ENCODE results near the gene CD180. TPM values are rescaled to one million over a fixed set of nuclear protein-coding genes. Genes with fewer than 3 reads are reported as not detected.
A peak's percentile ranks its signal among the peaks of the same experiment; 100 is the strongest.

CD180 gene
- 0.65 TPM for total RNA-seq
- long read RNA-seq = 0 reads

DNA sequence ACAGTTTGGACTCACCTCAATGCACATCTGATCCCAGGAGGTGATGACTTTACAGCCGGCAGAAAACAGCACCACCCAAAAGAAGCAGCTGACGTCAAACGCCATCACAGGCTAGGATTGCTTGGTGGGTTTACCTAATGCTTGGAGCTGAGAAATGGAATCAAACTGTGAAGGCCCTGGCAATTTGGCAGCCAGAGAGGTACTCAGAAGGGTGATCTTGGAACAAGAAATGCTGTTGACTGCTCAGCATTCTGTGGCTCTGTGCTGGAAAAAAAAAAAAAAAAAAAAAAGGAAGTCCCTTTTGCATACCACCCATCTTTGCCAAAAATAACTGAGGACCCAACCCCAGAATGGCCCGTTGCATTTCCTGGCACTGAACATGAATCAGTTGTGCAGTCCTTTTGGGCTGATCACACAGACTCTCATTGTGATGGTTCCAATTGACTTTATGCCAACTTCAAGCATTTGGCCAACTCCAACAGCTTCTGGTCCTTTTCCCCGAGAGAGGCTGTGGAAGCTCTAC, at the start of gene CD180:
CD180 (minus strand) TSS at position 263 of the 523 bp plus-strand sequence; CDS start at position 105, 158 bp downstream.
- intact Hi-C loops (cut with DNase I) = no loop called here
- DNase-seq = no peak
- peak; percentile 79 for ATAC-seq (ENCODE audit: poor library complexity)

DNA sequence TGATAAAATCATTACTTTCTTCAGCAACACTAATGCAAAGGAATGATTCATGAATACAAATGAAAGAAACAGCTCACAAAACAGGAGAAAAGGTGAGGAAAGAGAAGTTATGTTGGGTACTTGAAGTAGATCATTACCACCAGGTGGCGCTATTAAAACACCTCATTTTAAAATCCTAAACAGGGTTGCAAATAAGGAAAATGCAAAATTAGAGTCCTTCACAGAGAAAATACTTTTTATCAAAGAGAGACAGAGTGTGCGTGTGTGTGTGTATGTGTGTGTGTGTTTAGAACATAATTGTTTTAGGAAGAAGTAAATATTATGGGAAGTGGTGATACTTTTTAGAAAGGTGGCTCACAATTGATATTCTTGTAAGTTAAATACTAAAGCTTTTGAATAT, 49.5 kb upstream of the CD180 start:
- intact Hi-C loops (cut with DNase I) = loop anchor here (10.0 kb wide), 1 partner anchor 1009 kb away; no protein-coding TSS in a partner anchor
- ATAC-seq (ENCODE audit: poor library complexity) (peak; percentile 76), DNase-seq (no peak)

DNA sequence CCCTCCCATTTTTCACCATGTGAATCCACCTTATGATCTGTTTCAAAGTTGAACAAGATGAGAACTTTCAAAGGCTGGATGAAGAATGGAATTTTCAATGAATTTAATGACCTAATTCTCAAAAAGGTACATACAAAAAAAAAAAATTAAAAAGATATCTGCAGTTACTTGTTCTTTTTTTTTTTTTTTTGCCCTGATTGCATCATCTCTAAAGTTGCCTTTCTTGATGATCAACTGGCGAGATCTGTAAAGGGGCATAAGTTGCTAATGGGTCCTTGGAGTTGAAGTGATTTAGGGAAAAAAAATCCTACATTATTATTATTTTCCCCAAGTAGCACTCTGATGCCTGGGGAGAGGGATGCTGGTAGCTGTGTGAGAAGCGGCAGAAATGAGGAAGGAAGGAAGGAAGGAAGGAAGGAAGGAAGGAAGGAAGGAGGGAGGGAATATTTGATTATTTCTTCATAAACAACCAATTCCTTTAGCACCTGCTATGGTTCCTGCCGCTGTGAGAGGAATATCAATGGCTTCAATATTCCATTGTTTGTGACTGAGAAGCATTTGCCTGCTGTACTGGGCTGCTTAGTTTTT, 48.8 kb upstream of the CD180 start:
- DNase-seq (no peak), ATAC-seq (ENCODE audit: poor library complexity) (no peak)
- intact Hi-C loops (cut with DNase I) = loop anchor here (10.0 kb wide), 1 partner anchor 1009 kb away; no protein-coding TSS in a partner anchor

DNA sequence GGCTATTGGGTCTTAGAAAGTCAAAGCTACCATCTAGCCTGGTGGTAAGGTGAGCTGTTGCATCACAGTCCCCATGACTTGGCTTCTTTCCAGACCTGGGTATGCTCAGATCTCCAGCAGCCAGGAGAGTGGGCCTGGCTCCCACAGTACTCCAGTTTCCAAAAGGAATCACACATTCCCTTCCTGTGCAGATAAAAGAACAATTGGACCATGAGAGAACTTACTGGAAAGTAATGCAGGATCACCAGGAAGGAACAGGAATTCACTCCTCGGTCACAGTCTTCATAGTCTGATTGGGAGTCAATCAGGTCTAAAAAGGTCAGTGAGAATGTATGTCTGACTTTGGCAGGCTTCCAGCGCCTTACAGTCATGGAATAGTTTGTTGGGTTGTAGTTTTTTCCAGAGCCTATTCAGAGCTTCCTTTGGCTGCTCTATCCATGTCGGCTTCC, 47.8 kb upstream of the CD180 start:
- intact Hi-C loops (cut with DNase I) = loop anchor here (10.0 kb wide), 1 partner anchor 1010 kb away; no protein-coding TSS in a partner anchor
- DNase-seq (no peak), ATAC-seq (ENCODE audit: poor library complexity) (peak; percentile 20)

DNA sequence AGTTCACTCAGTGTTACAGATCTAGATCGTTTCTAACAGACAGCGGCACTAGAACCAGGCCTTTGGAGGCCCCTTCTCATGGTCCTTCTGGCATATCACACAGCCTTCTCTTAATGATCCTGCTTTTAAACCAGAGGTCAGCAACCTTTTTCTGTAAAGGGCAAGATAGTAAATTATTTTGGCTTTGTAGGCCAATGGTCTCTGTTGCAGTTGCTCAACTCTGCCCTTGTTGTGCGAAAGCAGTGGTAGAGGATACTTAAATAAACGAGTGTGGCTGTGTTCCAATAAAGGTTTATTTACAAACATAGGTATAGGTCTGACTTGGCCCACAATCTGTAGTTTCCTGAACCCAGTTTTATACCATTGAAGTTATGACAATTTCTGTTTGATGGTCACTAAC, 47.3 kb upstream of the CD180 start:
- no peak for ATAC-seq (ENCODE audit: poor library complexity)
- intact Hi-C loops (cut with DNase I) = loop anchor here (10.0 kb wide), 1 partner anchor 1011 kb away; no protein-coding TSS in a partner anchor
- DNase-seq = no peak

DNA sequence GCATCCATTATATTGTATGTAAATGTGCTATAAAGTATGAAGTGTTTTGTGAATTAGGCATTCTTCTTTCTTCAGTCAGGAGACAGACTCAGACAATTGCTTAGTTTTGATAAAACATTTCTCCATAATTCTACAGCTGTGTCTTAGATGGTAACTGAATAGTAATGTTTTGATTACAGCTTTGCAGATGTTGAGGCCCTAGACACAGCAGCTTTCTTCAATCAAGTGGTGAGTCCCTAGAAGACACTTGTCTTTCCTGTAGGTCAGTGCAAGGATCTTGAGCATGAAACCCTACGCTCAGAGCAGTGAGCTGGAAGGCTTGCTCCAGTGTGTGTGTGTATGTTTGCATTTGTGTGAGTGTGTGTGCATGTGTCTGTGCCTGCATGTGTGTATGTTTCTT, 46.8 kb upstream of the CD180 start:
- peak; percentile 14 for ATAC-seq (ENCODE audit: poor library complexity)
- intact Hi-C loops (cut with DNase I) = loop anchor here (10.0 kb wide), 1 partner anchor 1011 kb away; no protein-coding TSS in a partner anchor

DNA sequence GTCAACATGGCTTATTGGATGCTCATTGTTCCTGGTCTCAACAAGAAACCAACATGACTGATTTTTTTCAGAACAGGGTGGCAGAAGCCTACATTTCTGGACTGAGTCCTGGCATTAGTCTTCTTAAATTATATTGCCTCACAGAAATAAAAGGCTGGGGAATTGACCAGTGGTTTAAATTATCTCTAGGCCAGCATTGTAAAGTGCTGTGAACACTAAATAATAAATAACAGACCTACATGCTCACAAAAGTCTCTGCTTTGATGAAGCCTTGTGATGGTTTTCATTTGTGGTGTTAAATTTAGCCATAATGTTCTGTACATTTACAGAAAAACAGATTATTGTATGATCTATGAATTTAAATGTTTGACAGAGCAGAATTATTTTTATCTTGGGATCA, 44.7 kb upstream of the CD180 start:
- DNase-seq (no peak), ATAC-seq (ENCODE audit: poor library complexity) (no peak)
- intact Hi-C loops (cut with DNase I) = loop anchor here (10.0 kb wide), 1 partner anchor 1013 kb away; no protein-coding TSS in a partner anchor

More for the DNA sequence above, 46.8 kb upstream of the CD180 start:
- DNase-seq = no peak

DNA sequence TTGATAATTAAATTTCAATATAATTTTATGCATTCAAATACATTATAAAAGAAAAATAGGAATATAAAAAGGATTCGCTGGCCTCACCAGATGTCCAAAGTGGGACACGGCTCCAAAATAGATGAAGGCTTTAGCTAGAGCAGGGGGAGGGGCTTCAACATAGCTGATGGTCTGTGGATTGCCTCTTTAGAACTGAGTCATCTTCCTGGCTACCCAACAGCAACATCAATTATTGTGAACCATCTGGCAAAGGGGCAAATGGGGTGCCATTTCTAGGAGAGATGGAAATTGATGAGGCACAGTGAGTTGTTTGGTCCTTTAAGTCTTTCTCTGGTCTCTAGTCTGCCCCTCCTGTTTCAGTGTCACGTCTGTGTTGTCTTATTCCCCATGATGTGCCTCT, 44.2 kb upstream of the CD180 start:
- DNase-seq (no peak), ATAC-seq (ENCODE audit: poor library complexity) (no peak)
- intact Hi-C loops (cut with DNase I) = loop anchor here (10.0 kb wide), 1 partner anchor 1014 kb away; no protein-coding TSS in a partner anchor

DNA sequence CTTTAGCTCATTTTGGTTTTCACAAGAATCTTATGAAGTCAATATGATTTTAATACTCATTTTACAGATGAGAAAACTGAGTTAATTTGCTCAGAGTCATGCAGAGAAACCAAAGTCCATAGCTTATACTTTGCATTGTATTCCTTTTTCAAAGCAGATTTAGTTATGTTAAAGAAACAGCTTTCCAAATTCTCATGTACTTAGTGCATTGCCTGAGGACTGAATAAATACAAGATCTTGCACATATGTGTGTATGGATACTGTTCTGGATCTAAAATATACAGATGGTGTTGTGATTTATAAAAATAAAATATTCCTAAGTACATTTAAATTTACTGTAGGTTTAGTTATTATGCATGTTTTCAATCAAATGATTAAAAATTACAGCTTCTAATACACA, 43.5 kb upstream of the CD180 start:
- no peak for DNase-seq
- intact Hi-C loops (cut with DNase I) = loop anchor here (10.0 kb wide), 1 partner anchor 1015 kb away; no protein-coding TSS in a partner anchor

DNA sequence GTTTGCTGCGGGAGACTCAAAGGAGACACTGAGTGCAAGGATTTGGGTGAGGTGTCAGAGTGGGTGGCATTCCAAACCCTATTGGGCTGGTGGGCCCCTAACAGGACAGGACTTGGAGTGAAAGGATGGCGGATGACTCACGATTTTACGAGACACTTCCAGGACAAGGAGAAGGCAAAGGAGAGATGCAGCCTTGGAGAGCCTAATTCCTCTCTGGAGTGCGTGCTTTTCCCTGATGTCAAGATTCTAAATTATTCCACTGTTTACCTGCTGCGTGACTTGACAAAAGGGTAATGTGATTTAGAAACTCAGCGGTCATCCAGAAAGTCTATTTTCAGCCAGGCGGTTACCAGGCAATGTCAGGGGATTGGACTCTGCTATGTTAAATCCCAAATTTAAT, 41.6 kb upstream of the CD180 start:
- intact Hi-C loops (cut with DNase I) = no loop called here
- no peak for ATAC-seq (ENCODE audit: poor library complexity)
- no peak for DNase-seq

More for the DNA sequence above, 43.5 kb upstream of the CD180 start:
- no peak for ATAC-seq (ENCODE audit: poor library complexity)

DNA sequence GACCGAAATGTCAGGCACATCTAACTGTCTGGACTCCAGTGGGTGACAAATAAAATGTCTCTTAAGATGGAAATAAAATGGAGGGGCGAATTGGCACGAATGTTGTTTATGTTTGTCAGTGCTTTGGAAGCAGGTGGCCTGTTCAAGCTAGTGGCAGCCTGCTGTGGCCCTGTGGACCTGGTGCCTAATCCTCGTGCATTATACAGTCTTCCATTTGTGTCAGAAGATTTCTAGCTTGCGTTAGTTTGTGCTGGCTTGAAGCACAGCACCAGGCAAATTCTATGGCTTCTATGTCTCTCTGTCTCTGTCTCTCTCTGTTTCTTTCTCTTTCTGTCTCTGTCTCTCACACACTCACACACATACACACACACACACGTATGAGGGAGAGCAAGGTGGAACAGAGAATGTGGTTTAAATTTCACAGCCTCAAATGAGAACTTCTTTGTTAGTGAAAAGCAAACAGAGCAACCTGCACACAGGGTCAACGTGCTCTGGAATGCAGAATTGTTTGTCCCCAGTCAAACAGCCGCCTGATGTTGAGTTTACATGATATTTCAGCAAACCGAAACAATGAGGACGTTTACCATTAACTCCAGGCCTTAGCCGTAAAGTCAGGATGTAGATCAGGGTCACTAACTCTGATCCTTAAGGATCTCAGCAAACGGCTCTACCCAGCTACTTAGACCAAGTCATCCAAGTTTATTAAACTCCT, 39.0 kb upstream of the CD180 start:
- intact Hi-C loops (cut with DNase I) = no loop called here
- ATAC-seq (ENCODE audit: poor library complexity) (peak; percentile 8), DNase-seq (no peak)

DNA sequence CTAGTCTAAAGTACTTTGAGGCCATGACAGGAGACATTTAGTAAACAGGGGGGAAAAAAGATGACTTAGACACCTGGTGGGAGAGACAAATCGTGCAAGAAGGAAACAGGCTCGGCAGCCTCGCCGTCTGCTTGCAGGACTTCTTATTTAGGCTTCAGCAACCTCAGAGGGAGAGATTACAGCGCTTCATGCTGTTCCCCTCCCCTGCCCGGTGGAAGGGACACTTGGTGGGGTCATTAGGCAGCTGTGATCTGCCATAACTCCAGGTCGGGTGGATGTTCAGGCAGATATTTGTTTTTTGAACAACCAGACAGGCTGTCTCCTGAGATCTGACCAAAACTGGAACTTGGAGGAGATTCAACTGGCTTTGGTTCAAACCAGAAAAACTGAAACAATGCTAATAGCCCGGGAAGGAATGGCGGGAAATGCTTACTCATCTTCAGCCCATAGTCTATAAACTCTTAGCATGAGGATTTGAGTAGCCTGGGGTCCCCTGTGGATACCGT, 38.1 kb upstream of the CD180 start:
- ATAC-seq (ENCODE audit: poor library complexity) = peak; percentile 82
- peak; percentile 55 for DNase-seq
- intact Hi-C loops (cut with DNase I) = no loop called here

DNA sequence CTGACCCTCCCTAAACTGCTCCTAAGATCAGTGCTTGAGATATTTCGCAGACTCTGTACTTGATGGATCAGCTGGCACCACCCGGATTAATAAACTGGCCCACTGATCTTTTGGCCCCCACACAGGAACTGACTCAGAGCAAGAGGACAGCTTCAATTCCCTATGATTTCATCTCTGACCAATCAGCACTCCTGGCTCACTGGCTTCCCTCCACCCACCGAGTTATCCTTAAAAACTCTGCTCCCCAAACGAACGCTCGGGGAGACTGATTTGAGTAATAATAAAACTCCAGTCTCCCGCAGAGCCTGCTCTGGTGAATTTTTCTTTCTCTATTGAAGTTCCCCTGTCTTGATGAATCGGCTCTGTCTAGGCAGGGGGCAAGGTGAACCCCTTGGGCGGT, 36.5 kb upstream of the CD180 start:
- ATAC-seq (ENCODE audit: poor library complexity) = no peak
- intact Hi-C loops (cut with DNase I) = no loop called here
- DNase-seq = no peak

DNA sequence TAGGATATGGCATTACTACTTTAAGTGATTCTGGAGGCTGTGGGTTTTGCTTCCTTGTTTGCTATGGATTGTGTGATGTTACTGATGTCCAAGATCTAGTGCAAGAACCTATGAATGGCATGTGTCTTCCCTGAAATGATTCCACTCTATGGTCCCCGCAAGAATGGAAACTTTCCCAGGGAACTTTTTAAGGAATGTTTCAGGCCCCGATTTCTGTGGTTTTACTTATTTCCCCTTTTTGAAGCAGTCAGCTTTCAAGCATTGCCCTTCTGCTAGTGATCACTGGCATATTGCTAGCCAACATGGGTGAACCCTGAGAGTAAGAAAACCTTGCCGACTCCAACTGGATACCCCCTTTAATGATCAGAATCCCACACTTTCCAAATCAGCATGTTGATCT, 26.6 kb upstream of the CD180 start:
- intact Hi-C loops (cut with DNase I) = no loop called here
- DNase-seq = no peak
- no peak for ATAC-seq (ENCODE audit: poor library complexity)

DNA sequence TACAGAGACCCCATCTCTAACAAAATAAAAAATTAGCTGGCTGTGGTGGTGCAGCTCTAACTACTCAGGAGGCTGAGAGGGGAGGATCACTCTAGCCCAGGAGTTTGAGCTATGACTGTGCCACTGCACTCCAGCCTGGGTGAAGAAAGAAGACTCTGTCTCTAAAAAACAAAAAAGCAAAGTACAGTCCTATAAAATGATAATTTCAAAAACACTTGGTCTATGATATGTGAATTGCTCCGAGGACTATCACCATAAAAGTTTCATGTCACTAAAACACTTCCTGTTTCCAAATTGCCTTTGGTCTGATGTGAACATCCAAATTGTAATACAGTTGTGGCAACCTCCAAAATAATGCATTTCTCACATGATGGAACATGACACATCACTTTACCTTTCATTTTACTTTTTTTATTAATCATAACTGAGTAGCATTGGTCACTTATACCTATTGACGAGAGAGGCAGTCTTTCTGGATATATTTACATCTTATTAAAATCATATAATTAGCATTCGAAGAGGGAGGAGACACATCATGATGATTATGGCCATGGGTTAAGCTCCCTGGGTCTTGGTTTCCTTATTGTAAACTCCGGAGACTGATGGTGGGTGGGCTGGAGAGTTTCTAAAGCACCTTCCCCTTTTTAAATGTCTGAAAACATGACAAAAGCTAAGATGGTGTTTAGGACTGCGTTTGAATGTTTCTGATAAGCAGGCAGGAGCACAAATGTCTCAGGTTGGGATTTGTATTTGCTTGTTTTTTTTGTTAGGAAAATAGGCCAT, 25.8 kb upstream of the CD180 start:
- intact Hi-C loops (cut with DNase I) = no loop called here
- ATAC-seq (ENCODE audit: poor library complexity) = no peak
- no peak for DNase-seq

DNA sequence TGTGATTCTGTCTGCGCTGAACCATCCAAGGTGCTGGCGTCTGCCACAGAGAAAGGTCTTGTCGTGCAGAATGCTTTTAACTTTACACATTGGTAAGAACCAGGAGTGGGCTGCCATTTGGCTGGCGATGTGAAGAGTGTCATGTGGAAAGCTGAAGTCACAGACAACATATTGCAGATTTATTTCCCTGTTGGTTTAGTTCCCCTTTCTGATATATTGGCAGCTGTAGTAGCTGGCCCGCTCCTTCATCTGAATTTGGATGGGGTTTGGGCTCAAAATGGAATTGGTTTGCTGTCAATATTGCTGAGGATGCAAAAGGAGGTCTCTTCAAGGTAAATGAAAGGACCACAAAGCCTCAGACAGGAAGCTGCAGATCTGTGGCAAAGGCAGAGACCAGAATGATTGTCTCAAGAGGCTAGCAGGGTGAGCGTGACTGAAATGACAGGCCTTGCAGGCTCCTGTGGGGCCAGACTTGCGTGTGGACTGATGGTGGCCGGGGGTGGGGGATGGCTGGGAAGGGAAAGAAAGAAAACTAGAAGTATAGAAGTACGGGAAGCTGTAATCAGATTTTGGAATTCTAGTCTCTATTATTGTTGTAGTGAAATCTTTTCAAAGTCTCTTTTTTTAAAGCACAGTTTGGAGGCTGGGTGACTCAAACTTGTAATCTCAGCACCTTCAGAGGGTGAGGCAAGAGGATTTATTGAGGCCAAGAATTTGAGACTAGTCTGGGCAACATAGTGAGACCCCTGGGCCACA, 25.1 kb upstream of the CD180 start:
- intact Hi-C loops (cut with DNase I) = no loop called here
- DNase-seq (peak; percentile 44), ATAC-seq (ENCODE audit: poor library complexity) (peak; percentile 38)

DNA sequence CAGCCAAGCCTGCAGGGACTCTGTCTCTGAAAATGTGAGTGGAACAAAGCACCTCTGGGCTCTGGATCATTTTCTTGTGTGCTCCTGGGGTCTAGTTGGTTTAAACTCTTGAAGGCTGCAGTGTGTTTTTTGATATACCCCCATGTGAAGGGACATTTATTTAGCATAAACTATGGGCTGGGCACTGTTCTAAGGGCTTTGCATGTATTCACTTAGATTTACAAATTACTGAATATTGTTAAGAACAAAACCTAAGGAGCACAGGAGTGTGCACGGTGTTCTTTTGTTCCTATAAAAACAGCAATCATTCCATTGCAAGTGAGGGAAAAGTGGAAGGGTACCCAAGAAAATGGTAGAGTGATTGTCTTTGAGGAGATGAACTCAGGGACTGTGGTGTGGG, 20.0 kb upstream of the CD180 start:
- ATAC-seq (ENCODE audit: poor library complexity) (no peak), DNase-seq (no peak)
- intact Hi-C loops (cut with DNase I) = no loop called here

All from Right ventricle myocardium superior (tissue), 1 donor.